Fibroblast of pulmonary artery (primary cell): ENCODE results near the gene RASGEF1C.

Source experiments
- DNase-seq: peaks from one replicate; pipeline ENCODE4 v3.0.0-alpha.2; 2010; ENCODE audit warnings: low read depth
- H3K4me3 ChIP-seq: replicated peaks from 2 replicates; pipeline ENCODE4 v1.5.1; 2011; ENCODE audit warnings: low read depth, mild to moderate bottlenecking, control low read depth, low read length, moderate library complexity
- CTCF ChIP-seq: IDR thresholded peaks from 2 replicates; pipeline ENCODE4 v1.5.1; 2011; ENCODE audit warnings: mild to moderate bottlenecking, control low read depth, low read length, inconsistent platforms; ENCODE audit errors: missing control alignments

The RASGEF1C gene

GRCh38 chr5:180117000-180117725 is 91.8 kb downstream of the RASGEF1C start:
- TF ChIP-seq CTCF, result no peak
- H3K4me3 ChIP-seq, result no peak overlapping the region

GRCh38 chr5:180116077-180116999 is 92.7 kb downstream of the RASGEF1C start:
- no peak overlapping the region for H3K4me3 ChIP-seq
- TF ChIP-seq CTCF, result no peak
- no peak for DNase-seq

More at GRCh38 chr5:180117000-180117725, 91.8 kb downstream of the RASGEF1C start:
- DNase-seq, result no peak

GRCh38 chr5:180115326-180116076 is 93.5 kb downstream of the RASGEF1C start:
- DNase-seq, result no peak
- H3K4me3 ChIP-seq, result no peak overlapping the region
- no peak for TF ChIP-seq CTCF

GRCh38 chr5:180114304-180115003 is 94.6 kb downstream of the RASGEF1C start:
- TF ChIP-seq CTCF, result no peak
- no peak overlapping the region for H3K4me3 ChIP-seq
- no peak for DNase-seq

GRCh38 chr5:180113660-180114303 is 95.2 kb downstream of the RASGEF1C start:
- H3K4me3 ChIP-seq, result no peak overlapping the region
- no peak for DNase-seq
- no peak for TF ChIP-seq CTCF
